GM19468 (cell line): ENCODE data around the gene PREX1.

Experiments
- ATAC-seq: cut with Tn5 transposase; IDR thresholded peaks from one replicate; pipeline ENCODE4 v1.9.1; 2021; ENCODE audit warnings: mild to moderate bottlenecking, moderate library complexity, moderate number of reproducible peaks; ENCODE audit not compliant: unreplicated experiment; ENCODE audit errors: extremely low read depth

The PREX1 gene

DNA sequence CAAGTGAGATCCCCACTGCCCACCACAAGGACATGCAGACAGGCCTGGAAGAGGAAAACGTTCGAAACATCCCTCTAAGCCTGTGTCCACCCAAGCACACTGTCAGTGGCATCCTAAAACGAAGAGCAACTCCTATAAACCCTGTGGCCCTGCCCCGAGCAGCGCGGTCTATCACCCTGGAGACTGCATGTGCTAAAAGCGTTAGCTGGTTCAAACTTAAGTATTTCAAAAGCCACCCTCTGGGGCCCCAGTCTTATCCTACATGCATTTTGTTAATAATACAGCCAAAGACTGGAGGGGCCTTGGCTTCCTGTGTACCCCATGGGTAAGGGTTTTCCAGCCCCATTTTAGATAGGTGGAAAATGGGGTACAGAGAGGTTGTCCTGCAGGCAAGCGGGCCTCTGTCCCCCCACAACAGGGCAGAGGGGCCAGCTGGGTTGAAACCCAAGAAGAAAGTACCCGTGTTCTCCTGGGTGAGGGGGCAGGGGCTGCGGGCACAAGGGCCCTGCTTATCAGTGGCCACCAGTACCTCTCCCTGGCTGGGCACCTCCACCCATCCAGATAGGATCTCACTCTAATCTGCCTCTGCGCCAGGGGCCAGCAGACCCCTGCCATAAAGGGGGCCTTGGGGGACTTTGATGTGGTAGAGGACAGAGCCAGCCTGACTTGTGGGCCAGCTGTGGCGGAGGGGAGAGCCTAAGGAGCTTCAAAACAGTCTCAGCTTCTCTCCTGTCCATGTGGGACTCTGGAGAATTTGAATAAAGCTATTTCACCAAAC, 28.3 kb downstream of the PREX1 start:
- no peak for ATAC-seq

- ATAC-seq = no peak
These were observed 29.7 kb downstream of the PREX1 start for GRCh38 chr20:48797850-48798747.

DNA sequence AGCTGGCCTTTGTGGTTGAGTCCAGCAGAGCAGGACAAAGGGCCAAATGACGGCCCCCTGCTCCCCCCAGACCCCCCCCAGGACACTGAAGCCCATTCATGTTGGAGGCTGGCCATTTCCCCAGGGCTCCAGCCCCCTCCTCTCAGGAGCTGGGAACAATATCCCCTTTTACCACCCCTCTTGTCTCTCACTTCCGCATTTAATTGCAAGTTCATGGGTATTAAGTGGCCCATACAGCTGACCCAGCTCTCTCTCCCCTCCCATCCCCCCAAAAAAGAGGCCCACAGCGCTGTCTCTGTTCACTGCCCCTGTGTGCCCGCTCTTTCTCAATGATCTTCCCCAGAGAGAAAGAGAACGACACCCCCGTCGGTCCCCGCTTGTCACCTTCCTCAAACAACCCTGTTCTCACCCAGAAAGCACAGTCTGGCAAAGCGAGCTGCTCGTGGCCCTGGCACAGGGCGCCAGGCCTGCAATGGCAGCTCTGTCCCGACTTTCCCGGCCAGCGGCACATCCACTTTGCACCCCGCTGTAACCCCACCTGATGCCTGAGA, 30.4 kb downstream of the PREX1 start:
- ATAC-seq = no peak

- ATAC-seq = no peak
These were observed 32.1 kb downstream of the PREX1 start for GRCh38 chr20:48795732-48796131.

- no peak for ATAC-seq
These were observed 32.9 kb downstream of the PREX1 start for GRCh38 chr20:48794816-48795457.

DNA sequence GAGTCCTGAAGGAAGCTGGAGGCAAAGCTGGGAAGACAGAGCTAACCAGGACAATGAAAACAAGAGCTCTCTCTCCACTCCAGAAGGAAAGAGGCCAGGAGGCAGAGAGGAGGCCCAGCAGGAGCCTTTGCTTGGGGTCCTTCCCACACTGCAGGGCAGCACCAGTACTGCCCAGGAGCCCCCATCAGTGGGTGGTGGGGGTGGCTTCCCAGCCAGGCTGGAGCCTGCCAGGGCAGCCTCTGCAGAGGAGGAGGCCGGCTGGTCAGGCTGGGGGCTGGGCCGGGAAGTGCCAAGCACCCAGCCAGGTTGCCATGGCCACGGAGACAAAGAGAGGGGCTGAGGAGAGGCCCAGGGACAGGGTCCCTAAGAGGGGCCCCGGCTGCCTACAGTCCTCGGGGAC, 33.4 kb downstream of the PREX1 start:
- no peak for ATAC-seq

DNA sequence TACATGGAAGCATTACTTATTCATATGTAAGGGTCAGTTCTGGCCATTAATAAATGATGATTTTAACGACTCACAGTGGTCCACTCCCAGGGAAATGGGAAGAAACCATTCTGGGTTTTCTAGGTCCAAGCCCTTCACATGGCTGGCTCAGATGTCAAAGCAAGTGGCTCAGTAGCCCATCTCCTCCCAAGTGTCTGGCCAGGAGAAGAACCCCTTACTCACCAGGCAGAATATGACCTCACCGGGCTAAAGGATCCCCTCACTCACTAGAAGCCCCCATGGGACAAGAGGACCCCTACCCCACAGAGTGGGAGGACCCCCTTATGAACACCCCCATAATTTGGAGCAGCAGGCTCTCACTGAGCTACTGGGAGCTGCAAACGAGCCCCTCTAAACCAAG, 34.0 kb downstream of the PREX1 start:
- ATAC-seq = no peak

- ATAC-seq = no peak
These were observed 36.1 kb downstream of the PREX1 start for GRCh38 chr20:48791666-48792071.

GRCh38 chr20:48791014-48791413, 36.8 kb downstream of the PREX1 start:
- no peak for ATAC-seq

- ATAC-seq = no peak
These were observed 37.3 kb downstream of the PREX1 start for GRCh38 chr20:48790473-48791003.

- no peak for ATAC-seq
These were observed 37.9 kb downstream of the PREX1 start for GRCh38 chr20:48789781-48790472.

DNA sequence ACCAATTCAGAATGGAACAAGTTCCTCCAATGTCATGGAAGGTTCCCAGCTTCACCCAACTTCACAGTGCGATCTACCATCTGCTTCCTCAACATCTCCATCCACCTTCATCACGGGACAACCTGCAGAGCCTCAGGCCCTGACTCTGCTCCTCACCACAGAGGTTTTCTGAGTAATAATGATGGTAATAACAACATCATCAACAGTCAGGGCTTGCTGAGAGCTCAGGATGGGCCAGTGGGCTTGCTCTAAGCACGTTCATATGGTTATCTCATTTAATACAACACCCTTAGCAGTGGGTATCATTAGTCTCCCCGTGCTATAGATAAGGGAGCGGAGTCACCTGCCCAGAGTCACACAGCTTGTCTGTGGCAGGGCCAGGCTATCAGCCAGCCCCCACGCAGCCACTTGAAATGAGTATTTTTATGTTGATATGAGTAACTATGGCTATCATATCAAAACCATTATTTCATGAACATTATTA, 38.6 kb downstream of the PREX1 start:
- no peak for ATAC-seq

GRCh38 chr20:48788486-48789072, 39.2 kb downstream of the PREX1 start:
- ATAC-seq = no peak

DNA sequence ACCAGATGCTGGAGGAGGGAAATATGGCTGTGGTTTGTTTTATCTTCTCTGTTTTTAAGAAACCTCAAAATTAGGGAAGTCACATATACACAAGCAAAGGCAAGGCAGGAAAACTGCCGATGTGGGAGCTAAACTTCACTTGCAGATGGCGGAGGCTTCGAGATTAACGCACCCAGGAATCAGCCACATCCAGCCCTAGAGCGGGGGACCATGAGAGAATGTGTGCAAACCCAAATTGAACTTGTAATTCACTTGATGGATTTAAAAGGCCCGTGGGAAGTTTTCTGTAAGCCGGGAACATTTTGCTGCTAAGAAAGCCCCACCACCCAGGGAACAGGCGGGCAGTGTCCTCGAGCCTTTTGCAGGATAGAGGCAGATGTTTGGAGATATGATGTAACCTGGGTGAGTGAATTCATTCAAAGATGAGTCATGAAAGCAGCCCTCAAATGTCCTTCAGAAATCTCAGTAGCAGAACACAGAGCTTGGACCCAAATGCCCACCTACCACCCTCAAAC, 39.9 kb downstream of the PREX1 start:
- no peak for ATAC-seq

DNA sequence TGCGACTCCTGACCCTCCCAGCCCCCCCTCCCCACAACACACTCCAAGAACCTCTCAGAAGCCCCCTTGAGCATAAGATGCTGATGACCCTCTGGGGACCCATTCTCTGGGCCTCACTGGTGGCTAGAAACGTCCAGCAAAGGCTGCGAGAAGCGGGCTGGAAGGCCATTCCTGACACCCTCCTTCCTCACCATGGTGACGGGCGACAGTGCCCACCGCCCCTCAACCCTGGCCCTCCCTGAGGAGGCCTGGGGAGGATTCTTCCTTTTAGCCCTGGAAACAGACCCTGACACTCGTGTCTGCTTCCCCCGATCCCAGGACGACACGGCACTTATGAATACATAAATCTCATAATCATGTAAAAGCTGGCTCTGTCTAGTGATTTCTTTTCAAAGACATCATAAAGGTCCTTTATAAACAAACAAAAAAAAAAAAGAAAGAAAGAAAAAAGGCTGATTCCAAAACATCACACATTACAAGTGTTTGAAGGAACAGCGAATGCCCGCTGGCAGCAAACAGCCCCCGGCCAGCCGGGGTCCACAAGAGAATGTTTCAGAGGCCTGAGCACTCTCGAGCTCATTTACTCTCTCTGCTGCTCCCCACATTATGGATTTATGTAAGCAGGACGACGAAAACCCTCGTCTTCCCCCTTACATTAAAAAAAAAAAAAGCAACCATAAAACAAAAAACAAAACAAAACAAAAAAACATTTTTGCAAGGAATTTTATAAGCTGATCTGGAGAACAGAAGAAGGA, 40.7 kb downstream of the PREX1 start:
- ATAC-seq = no peak

DNA sequence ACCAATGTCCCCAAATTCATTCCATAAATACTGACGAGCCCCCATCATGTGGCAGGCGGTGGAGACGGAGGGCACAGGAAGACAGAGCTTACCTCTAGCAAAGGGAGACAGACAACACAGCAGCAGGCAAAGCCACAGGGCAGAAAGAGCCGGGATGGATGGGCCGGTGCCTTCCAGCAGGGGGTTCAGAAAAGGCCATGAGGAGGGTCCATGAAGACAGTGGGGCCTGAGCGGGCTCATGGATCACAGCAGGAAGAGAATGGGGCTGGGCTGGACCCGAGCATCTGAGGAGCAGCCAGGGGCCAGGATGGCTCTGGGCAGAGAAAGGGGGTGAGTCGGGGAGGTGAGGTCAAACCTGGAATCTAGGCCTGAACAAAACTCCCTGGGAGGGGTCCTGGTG, 42.0 kb downstream of the PREX1 start:
- no peak for ATAC-seq

- ATAC-seq = no peak
These were observed 42.5 kb downstream of the PREX1 start for GRCh38 chr20:48785256-48785655.

DNA sequence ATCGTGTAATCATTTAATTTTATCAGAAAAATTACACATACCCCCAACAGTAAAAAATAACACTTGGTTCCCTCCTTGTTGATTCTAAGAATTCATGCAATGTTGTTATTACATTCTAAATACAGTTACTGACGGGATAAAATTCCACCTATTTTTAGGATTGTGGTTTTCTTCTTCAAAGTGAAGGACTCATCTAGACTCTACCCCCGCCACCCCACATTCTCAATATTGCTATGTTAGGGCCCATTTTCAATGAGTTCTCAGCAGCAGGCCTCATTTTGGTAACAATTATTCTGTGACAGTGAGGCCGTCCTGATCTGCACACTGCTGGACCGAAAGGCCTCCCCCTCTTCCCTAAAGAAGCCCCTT, 43.5 kb downstream of the PREX1 start:
- ATAC-seq = no peak
